H54 (cell line): Measurements from ENCODE around the gene TM7SF3.
"Not testable (repeated sequence)": the region's sequence is repeated elsewhere in the genome, so short reads cannot be mapped to it uniquely, and the experiment has no call there.

Experiments
- DNase-seq: peaks from one replicate; pipeline ENCODE4 v3.0.0; 2011; ENCODE audit warnings: low spot score, mixed read lengths; ENCODE audit not compliant: insufficient read length
- FAIRE-seq: peaks from 3 replicates; lab custom pipeline; 2011; peaks lifted over from hg19 to GRCh38; lab: Jason Lieb, UNC
- POLR2A ChIP-seq: IDR thresholded peaks from 2 replicates; pipeline ENCODE4 v1.6.1; 2011; ENCODE audit warnings: low read depth, mild to moderate bottlenecking, low read length

Gene TM7SF3

DNA sequence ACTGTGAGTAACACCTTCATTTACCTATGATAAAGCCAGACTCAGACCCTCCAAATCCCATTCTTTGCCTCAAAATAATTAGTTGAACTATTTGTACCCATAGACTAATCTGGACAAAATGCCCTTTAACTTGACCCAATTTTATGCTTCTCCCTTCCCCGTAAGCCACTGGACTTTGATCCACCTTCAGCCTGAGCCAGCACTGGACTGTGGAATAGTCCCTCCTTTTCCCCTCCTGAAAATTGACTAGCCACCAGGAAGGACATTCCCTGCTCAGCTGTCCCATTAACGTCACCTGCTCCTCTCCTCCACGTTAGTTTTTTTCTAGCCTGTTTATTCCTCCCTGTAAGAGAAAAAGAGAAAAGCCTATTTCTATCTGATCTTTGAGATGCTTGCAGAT is 18.5 kb upstream of the TM7SF3 start:
- DNase-seq: no peak
- no peak for FAIRE-seq

DNA sequence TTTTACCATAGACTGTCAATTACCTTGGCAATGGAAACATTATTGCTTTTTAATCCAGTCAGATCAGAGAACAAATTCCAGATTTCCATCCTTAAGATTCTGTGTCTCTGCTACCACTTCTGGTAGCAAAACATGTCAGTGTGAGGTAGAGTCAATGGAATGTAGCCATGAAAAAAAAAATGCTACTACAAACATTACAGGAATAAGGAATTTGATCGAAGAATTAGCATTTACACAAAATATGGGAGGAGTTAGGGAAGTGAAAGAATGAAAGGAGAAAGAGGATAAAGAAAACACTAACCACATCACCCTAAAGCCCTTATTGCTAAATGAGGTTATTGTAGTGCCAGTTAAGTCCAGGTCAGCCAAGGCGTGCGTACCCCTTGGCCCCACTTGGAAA is 17.3 kb upstream of the TM7SF3 start:
- no peak for DNase-seq
- TF ChIP-seq POLR2A: no peak
- no peak for FAIRE-seq

More for the DNA sequence above, 18.5 kb upstream of the TM7SF3 start:
- no peak for TF ChIP-seq POLR2A

DNA sequence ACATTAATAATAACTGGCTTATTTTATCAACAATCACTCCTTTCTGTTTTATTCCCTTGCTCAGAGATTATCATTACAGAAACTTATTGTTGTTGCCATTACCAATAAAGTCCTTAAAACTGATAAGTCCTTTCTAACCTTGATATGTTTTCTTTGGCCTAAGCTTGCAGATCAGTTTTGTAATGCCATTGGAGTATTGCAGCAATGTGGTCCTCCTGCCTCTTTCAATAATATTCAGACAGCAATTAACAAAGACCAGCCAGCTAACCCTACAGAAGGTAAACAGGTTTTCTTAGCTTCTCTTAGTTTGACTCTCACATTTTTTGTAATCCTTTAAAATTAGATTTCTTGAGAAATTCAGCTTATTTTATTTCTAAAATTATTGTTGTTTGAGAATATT is 12.1 kb upstream of the TM7SF3 start:
- peak; percentile 6 for FAIRE-seq
- DNase-seq: no peak
- TF ChIP-seq POLR2A: no peak

DNA sequence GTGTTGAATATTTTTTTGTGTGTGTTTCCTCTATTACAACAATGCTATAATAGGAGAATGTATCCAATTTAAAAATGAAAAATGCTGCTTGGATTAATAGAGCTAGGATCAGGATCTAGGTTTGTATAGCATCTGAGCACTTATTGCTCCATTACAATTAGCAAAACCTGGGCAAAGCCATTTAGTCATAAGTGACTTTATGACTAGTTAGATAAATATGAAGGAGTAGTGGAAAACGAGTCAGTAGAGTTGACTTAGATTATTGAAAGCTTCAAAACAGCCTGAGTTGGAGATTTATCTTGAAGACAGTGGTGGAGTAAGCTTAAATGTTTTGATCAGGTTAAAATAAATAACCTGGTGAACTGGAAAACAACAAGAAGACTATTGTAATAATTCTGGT is 10.9 kb upstream of the TM7SF3 start:
- DNase-seq: no peak
- no peak for TF ChIP-seq POLR2A
- peak; percentile 89 for FAIRE-seq

DNA sequence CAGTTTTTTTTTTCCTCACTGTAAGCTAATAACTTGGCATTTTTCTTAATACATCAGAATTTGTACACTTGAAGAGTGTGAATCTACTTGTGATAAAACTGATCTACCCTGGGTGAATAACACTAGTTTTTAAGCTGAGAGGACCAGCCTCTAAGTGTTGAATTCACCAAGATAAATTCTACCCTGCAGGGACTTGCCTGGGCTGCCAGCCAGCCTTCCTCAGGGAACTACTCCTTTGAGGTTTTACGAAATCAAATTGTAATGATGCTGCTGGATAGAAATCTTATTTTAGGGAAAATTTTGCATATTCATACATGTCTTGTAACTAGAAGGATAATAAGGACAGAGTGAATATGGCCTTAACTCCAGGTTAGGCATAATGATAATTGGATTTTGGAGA is 10.1 kb upstream of the TM7SF3 start:
- DNase-seq (no peak), FAIRE-seq (no peak)
- no peak for TF ChIP-seq POLR2A

DNA sequence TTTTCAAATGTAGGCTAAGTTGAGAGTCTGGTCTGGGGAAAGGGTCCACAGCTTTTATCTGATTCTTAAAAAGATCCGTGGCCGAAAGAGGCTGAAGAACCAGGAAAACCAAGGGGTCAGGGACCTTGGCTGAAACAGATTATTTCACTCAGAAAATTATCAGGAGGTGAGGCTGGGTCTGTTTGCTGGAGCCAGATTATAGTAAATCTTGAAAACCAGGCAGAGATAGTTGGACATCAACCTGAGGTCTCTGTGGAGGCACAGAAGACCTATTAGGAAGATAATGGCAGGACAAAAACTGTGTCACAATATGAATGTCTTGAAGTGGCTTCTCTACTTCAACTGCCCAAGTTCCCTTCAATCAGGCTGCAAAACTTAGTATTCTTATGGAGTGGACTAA is 6.6 kb upstream of the TM7SF3 start:
- TF ChIP-seq POLR2A: no peak
- DNase-seq (no peak), FAIRE-seq (no peak)

DNA sequence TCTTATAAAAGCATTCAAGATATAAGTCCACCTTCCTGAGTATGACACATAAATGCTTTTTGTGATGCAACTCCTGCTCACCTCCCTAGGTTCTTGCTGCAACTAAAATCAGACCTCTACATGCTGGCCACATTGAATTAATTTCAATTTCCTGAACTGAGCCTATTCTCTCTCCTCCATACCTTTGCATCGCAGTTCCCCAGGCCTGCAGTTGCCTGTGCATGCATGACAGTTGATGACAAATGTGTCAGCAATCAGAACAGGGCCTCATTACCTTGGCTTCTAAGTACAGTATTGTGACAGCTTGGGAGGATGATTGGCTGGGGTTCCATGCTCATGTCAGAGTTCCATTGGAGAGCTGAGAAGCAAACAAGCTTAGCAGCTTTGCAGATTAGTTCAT is 3.9 kb upstream of the TM7SF3 start:
- FAIRE-seq (no peak), DNase-seq (no peak)
- no peak for TF ChIP-seq POLR2A

DNA sequence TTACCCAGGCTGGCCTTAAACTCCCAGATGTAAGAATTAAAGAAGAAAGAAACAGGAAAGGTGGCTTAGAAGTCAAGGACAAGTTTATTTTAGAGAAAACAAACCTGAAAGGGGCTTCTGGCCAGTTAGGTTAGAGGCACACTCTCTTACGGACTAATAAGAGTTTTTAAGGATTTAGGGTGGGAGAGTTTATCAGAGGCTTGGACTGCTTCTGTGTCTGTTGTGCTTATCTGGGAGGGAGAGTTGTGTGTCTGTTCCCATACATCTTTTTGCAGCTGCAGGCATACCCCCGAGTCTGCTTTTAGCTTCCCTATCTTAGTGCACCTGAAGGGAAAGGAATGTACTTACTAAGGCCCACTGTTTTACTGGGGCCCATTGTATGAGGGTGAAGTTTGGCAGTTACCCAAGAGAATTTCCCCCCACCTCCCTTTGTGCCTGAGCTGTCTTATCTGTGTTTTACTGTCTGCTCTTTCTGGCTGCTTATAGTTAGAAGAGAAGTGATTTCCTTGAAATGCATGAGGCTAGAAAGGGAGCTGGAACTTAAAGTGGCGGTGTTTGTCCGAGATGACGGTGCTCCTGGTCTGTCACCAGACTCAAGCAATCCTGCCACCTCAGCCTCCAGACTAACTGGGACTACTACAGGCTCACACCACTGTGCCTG is 3.1 kb upstream of the TM7SF3 start:
- FAIRE-seq, DNase-seq: not testable (repeated sequence)

DNA sequence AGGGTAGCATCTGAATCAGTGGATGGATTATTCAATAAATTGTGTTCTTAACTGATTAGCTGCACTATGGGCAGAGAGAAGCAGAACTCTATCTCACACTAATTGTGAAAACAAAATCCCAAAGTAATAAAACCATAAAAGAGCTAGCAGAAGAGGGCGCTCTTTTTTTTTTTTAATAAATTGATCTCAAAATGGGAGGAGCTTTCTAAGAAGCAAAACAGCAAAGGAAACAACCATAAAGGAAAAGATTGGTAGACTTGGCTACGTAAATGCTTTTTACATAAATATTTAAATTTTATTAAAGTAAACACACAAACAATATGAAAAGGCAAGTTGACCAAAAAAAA is 1.5 kb upstream of the TM7SF3 start:
- DNase-seq (no peak), FAIRE-seq (no peak)
- TF ChIP-seq POLR2A: no peak

DNA sequence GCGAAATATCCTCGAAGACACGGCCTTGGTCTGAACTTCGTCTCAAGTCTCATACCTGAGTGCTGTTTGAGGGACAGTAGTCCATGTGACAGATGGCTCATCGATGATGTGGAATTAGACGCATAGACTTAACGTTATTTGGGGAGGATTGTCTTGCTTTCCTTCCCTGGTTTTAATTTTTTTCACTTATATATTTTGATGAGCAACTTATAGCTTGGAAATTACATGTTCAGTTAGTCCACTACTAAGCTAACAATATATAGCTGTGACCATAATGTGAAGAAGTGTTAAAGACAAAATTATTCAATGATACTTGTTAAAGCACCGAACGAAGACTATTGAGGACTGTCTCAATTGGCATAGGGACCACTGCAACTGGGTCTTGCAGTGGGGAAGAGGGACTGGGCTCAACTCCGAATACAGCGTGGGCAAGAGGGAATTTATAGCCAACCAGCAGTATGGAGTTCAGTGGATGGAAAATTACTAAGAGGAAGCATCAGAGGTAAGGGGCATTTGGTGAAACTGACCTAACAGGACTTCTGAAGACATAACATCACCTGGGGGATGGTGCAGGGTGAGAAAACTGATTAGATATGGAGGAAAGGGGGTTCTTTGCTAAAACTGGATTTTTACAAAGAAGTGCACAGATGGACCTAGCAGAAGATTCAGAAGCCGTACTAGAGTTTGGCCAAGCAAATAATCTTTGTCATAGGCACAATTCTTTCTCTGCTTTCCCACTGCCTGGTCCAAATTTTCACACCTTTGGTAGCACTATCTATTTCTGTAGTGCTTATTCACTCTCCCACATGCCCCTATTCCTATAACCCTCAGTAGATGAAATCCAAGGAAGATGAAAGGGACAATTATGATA is 910 bp upstream of the TM7SF3 start:
- FAIRE-seq (peak; percentile 55), DNase-seq (no peak)
- TF ChIP-seq POLR2A: no peak

DNA sequence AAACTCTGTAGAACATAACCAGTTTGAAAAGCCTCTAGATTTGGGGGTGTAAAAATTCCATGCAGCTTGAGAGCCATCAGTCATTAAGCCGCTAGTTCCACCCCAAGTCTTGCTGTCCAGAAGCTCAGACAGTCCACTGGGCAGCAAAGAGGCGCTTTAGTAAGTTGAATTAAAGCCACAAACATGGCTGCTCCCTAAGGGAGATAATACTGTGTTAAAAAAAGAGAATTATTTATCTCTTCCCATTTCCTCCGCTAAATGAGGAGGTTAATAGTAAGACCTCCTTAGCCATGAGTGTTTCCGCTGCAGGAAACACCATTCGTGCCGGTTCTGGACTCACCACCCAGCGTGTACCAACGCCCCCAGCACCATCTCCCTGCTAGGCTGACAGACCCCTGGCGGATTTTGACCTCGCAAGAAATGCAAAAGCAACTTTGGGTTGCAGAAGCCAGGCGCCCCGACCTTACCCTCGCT is 536 bp downstream of the TM7SF3 start:
- TF ChIP-seq POLR2A: no peak
- DNase-seq (peak; percentile 35), FAIRE-seq (no peak)

DNA sequence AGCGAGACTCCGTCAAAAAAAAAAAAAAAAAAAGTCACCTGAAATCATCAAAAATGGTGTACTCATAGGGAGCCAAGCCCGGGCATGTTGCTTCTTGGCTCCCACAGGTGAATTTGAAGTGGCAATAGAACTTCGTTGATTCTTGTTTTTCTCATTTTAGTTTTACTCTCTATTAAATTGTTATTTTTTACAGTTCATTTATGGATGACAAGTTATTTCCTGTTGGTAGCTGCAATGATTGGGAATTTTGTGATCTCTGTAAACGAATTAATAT is 1.3 kb downstream of the TM7SF3 start:
- DNase-seq: no peak
- no peak for TF ChIP-seq POLR2A
- FAIRE-seq: no peak

DNA sequence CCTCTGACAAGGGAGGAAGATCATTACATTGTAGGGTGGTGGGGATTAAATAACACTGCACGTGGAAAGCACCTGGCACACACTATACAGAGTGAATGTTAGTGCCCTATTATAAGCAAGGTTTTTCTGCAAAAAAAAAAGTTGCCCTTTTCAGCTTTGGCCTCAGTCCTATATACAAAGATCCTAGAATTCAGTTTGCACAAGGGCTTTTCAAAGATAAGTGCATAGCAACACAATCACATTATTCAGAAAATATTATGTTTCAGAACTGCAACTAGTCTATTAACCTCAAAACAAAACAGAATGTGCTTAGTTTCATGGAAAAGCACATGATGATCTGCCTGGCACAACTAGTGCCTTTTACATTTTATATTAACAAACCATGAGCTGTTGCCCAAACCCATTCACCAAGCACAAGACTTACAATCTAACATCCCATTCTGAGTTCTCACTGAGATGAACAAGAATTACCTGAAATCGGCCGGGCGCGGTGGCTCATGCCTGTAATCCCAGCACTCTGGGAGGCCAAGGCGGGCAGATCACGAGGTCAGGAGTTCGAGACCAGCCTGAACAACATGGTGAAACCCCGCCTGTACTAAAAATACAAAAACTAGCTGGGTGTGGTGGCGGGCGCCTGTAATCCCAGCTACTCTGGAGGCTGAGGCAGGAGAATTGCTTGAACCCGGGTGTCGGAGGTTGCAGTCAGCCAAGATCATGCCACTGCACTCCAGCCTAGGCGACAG is 1.8 kb downstream of the TM7SF3 start:
- DNase-seq: no peak
- no peak for FAIRE-seq
- TF ChIP-seq POLR2A: no peak

DNA sequence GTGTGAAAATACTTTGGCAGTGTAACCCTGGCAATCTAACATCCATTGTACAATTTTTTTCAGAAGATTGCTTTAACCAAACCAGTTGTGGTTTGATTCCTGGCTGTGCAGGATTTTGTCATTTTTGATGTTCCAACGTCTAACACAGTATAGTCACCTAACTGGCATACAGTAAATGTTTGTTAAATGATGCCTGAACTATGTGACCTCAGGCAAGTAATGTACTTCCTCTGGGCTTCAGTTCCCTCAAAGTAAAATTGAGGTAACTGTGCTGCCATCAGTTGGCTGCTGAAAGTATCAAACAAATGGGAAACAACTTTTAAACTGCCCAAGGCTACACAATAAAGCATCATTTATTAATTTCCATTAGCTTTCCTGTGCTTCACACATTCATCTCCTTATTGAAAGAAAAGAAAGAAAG is 4.3 kb downstream of the TM7SF3 start:
- DNase-seq: no peak
- TF ChIP-seq POLR2A: no peak
- FAIRE-seq: peak; percentile 96

DNA sequence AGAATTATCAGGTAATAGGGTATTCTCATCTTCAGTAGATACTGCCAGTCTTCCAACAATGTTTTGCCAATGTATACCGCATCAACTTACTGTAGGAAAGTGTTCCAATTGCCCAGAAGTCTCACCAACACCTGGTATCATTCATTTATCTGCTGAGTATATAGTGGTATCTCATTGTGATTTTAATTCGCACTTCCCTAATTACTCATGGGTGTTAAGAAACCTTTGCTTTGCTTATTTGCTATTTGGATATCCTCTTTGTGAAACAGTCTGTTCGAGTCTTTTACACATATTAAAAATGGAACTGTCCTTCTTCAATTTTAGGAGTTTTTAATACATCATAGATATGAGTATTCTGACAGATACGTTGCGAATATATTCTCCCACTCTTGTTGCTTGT is 6.1 kb downstream of the TM7SF3 start:
- DNase-seq: no peak
- no peak for FAIRE-seq
- no peak for TF ChIP-seq POLR2A
